GM12872 (cell line): Measurements from ENCODE around the gene DDX10.

ENCODE experiments used
- TF ChIP-seq, protein P1 (sequence below): IDR thresholded peaks from 3 replicates; pipeline ENCODE4 v1.5.1; 2011; ENCODE audit warnings: low read depth, mild to moderate bottlenecking, low read length, moderate library complexity; ENCODE audit not compliant: insufficient read depth

The DDX10 gene

DNA sequence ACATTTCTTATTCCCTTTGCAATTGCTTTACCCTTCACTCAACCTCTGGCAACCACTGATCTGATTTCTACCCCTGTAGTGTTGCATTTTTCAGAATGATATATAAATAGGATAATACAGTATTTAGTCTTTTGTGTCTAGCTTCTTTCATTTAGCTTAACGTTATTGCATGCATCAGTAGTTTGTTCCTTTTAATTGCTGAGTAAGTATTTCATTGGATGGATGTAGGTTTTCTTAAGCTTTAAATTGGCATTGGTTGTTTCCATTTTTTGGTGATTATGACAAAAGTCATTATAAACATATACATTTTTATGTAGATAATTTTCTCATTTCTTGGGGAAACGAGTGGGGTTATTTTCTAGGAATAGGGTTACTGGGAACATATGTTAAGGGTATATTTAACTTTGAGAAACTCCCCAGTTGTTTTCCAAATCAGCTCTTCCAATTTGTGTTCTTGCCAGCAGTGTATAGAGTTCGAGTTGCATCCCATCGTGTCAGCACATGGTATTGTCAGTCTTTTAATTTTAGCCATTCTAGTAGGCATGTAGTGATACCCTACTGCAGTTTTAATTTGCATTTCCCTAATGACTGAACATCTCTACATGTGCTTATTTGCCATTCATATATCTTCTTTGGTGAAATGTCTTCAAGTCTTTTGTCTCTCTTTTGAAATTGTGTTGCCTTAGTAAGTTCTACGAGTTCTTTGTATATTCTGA lies 60.3 kb downstream of the DDX10 start:
- TF ChIP-seq, protein P1, sequence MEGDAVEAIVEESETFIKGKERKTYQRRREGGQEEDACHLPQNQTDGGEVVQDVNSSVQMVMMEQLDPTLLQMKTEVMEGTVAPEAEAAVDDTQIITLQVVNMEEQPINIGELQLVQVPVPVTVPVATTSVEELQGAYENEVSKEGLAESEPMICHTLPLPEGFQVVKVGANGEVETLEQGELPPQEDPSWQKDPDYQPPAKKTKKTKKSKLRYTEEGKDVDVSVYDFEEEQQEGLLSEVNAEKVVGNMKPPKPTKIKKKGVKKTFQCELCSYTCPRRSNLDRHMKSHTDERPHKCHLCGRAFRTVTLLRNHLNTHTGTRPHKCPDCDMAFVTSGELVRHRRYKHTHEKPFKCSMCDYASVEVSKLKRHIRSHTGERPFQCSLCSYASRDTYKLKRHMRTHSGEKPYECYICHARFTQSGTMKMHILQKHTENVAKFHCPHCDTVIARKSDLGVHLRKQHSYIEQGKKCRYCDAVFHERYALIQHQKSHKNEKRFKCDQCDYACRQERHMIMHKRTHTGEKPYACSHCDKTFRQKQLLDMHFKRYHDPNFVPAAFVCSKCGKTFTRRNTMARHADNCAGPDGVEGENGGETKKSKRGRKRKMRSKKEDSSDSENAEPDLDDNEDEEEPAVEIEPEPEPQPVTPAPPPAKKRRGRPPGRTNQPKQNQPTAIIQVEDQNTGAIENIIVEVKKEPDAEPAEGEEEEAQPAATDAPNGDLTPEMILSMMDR = no peak

DNA sequence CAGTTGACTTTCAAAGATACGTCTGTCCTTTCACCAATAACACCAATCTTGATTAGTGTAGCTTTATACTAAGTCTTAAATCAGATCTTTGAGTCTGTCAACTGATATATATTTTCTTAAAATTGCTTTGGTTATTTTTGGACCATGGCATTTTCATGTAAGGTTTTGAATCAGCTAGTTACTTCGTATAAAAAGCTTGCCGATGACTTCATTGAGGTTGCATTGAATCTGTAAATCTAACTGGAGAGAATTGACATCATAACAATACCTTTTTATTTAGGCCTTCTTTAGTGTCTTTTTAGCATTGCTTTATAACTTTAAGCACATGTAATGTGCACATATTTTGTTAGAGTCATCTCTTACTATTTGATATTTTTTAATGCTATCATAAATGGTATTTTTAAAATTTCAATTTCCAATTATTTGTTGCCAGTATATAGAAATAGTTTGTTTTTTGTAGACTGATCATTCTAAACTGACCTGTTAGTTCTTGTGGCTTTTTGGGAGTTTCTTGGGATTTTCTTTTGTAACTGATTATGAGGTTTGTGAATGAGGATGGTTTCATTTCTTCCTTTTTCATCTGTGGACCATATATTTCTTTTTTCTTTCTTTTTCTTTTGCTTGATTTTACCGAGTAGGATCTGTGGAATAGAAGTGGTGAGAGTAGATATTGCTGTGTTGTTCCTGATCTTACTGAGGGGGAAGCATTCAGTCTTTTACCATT lies 61.4 kb downstream of the DDX10 start:
- TF ChIP-seq, protein P1 = no peak

DNA sequence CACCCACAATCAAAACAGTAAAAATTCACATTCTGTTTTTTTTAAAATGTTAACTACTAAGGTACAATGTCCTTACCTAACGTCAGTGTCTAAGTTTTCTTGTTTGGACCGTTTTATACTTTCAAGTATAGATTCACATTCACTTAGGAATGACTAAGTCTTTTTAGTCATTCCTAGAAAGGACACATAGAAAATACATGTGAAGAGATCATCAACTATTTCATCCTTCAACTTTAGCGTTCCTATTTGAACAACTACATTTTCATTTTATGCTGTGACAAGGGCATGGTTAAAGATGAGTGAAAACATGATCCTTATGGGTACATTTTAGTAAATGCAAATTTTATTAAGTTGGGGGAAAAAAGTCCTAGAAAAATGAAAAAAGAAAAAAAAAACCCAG lies 62.8 kb downstream of the DDX10 start:
- TF ChIP-seq, protein P1 = no peak

DNA sequence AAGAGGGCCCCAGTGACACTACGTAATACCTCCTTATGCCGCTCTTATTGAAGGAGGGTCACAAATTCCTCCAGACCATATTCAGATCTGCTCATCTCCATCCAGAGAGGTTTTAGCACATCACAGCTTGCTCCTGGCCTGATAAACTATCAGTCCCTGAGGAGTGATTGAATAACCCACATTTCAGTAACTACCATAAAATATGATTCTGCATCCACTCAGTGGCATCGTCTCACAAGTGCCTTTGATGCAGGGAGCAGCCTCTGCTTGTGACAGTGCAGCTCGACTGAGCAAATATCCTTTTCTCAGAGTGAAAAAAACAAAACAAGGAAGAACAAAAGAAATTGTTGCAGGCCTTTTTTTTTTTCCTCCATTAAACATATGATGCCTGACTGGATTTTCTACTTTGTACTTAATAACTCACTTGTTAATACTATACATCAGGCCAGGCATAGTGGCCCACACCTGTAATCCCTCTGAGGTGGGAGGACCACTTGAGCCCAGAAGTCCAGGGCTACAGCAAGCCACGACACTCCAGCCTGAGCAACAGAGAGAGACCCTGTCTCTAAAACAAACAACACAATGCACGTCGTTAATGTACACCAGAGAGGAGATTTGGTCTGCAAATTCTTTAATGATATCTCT lies 64.5 kb downstream of the DDX10 start:
- TF ChIP-seq, protein P1 = no peak

DNA sequence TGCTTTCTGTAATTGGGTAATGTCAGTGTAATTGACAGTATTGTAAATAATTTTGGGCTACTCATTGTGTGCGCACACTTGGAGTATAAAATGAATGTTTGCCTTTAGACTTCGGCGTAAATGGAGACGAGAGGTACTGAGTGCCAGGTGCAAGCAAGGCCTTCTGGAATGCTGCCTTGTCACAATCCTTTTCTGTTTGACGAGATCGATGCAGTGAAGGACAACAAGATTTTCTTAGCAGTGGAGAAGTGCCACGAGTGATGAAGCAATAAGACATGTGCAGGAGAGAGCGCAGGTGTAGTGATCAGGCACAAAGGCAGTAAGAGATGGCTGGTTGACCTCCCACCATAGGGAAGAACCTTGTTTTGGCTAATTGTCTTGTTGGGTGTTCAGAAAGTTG lies 67.5 kb downstream of the DDX10 start:
- TF ChIP-seq, protein P1 = no peak

DNA sequence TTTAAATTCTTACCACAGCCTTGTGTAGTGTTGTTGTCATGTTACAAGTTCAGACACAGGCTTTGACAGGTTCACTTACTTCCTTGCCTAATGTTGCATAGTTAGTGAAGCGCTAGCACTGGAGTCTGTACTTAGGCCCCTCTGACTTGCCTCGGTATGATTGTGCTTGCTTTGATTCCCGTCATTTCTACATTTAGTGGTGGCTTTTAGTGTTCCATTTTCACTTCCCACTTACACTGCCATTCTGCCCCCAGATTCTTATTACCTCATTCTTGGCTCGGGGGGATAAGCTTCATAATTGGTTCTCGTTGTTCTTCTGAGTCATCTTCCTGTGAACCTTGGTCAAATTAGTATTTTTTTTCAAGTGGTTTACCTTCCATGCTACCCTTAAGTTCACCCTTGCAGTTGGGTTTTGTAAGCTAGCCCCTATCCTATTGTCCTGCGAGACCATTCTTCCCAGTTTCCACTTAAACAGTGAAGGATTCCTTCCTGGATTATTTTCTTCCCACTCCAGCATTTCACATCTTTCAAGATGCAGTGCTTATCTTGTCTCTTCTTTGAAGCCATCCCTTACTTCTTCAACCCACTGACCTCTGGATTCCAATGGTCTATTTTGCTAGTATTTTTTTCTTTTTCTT lies 68.7 kb downstream of the DDX10 start:
- TF ChIP-seq, protein P1 = no peak

DNA sequence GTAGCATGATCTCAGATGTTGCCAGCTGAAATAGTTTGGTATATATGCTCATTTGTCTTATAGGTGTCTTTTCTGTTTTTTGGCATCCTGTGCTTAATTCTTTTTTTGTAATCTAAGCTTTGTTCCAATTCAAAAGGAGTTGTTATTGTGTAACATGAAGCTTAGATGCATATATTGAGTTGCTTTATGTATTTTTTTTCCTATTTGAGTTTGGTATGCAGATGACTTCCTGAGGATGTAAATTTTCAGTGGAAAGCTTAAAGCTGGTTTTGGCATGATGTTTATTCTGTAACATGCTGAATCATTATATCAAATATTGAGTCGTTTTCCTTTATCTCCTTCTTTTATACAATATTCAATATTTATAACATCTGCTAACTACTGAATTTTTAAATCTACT lies 69.4 kb downstream of the DDX10 start:
- TF ChIP-seq, protein P1 = no peak
